IPS DF 4.7 (cell line): ENCODE results near the gene UNC119.

Experiments
- DNase-seq: peaks from one replicate; pipeline ENCODE4 v3.0.0-alpha.2; 2013; ENCODE audit warnings: low spot score; ENCODE audit errors: extremely low read depth

UNC119 gene

DNA sequence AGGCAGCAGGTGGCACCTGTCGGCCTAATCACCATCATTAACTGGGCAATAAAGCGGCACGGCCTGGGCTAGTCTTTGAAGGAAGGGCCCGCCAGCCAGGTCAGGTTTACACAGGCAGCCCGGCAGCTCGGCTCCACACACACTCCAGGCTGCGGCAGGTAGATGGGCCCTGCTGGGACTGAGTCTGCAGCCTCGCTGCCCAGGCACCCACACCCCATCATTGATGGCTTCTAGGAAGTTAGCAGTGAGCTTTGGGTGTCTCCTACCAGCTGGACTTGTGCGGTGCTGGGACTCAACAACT is 53.1 kb downstream of the UNC119 start:
- no peak for DNase-seq

DNA sequence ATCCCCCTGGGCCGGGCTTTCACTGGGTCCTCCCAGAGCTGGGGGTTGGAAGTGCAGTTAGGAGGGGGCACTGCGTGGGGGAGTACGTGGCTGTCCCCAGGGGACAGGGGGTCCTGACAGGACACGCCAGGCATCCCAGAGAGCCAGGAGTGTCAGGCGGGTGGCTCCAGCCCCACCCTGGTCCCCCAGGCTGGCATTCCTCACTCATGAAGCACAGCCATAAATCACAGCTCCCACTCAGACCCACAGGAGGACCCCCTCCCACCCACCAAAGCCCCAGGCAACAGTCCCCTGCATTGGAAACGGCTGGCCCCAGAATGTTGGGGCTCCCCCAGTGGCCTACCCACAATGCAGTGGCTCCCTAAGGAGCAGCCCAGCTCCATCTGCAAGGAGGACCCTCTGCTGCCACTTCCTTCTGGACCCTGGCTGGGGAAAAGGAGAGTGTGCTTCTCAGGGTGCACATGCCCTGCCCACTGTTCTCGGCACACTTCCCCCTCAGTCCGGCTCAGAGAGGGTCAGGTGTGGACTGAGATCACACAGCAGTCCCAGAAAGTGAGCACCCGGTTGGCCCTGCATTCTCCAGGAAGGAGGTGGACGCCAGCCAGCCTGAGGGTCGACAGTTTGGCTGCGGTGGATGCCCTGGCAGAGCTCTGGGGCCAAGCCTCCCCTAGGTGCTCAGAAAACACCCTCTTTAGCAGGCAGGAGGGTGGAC is 53.6 kb downstream of the UNC119 start:
- no peak for DNase-seq

DNA sequence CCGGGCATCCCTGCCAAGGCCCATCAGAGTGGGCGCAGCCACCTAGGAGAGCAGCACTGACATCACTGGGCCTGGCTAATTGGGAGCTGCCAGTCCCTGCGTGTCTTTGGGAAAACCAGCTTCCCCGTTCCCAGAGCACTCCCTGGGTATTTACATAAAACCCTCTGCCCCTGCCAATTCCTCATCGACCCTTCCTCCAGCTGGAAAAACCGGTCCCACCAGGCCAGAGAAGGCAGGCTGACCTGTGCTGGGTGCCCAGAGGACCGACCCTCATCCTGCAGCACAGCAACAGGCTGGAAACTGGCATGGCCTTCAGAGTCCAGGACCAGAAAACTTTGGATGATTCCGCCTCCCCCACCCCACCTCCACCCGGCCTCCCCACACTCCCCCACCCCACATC is 54.5 kb downstream of the UNC119 start:
- DNase-seq = no peak
